ENCODE data around the gene PLEKHG7.
"Not testable (repeated sequence)": the region's sequence is repeated elsewhere in the genome, so short reads cannot be mapped to it uniquely, and the experiment has no call there.

PLEKHG7 gene

GRCh38 chr12:92702754-92703679 lies at the start of gene PLEKHG7:
Gene PLEKHG7 (plus strand): TSS chr12:92702989. CDS start chr12:92706632, 3,643 bp downstream.
- H3K9me3 ChIP-seq (ENCODE audit: control insufficient read depth in 1 of 2, low read length in 2 of 2): no peaks in the 10 kb centered on the region
- peak within 1 kb of the TSS in 1 of 2 donors; percentile 55 for H3K4me3 ChIP-seq (ENCODE audit: low read depth in 1 of 2, low read length in 2 of 2)
- no peaks in the 10 kb centered on the region for H3K36me3 ChIP-seq (ENCODE audit: control insufficient read depth in 1 of 2, insufficient read depth in 2 of 2, low read length in 2 of 2)
- H3K27ac ChIP-seq (ENCODE audit: low read length): peak within 1 kb of the TSS; percentile 84
- H3K27me3 ChIP-seq (ENCODE audit: low read depth, low read length): no peaks in the 10 kb centered on the region
- H3K4me1 ChIP-seq (ENCODE audit: control insufficient read depth in 1 of 2, insufficient read depth in 2 of 2, low read length in 2 of 2): no peaks in the 10 kb centered on the region

GRCh38 chr12:92654256-92654655 lies 48.5 kb upstream of the PLEKHG7 start:
- H3K27ac ChIP-seq (ENCODE audit: low read length); H3K4me1 ChIP-seq (ENCODE audit: control insufficient read depth in 1 of 2, insufficient read depth in 2 of 2, low read length in 2 of 2); H3K4me3 ChIP-seq (ENCODE audit: low read depth in 1 of 2, low read length in 2 of 2); H3K27me3 ChIP-seq (ENCODE audit: low read depth, low read length); H3K36me3 ChIP-seq (ENCODE audit: control insufficient read depth in 1 of 2, insufficient read depth in 2 of 2, low read length in 2 of 2); H3K9me3 ChIP-seq (ENCODE audit: control insufficient read depth in 1 of 2, low read length in 2 of 2): not testable (repeated sequence)

- H3K27ac ChIP-seq (ENCODE audit: low read length): no peak overlapping the region
- no peaks in the 10 kb centered on the region for H3K36me3 ChIP-seq (ENCODE audit: control insufficient read depth in 1 of 2, insufficient read depth in 2 of 2, low read length in 2 of 2)
- H3K4me3 ChIP-seq (ENCODE audit: low read depth in 1 of 2, low read length in 2 of 2): no peak overlapping the region
- H3K27me3 ChIP-seq (ENCODE audit: low read depth, low read length): no peaks in the 10 kb centered on the region
- no peaks in the 10 kb centered on the region for H3K9me3 ChIP-seq (ENCODE audit: control insufficient read depth in 1 of 2, low read length in 2 of 2)
- H3K4me1 ChIP-seq (ENCODE audit: control insufficient read depth in 1 of 2, insufficient read depth in 2 of 2, low read length in 2 of 2): no peaks in the 10 kb centered on the region
Observed at GRCh38 chr12:92654929-92655328, 47.9 kb upstream of the PLEKHG7 start.

- Histone ChIP-seq H3K27me3 (ENCODE audit: low read depth, low read length) (no peaks in the 10 kb centered on the region), H3K27ac (ENCODE audit: low read length) (no peak overlapping the region), H3K9me3 (ENCODE audit: control insufficient read depth in 1 of 2, low read length in 2 of 2) (no peaks in the 10 kb centered on the region), H3K36me3 (ENCODE audit: control insufficient read depth in 1 of 2, insufficient read depth in 2 of 2, low read length in 2 of 2) (no peaks in the 10 kb centered on the region), H3K4me3 (ENCODE audit: low read depth in 1 of 2, low read length in 2 of 2) (no peak overlapping the region), H3K4me1 (ENCODE audit: control insufficient read depth in 1 of 2, insufficient read depth in 2 of 2, low read length in 2 of 2) (no peaks in the 10 kb centered on the region)
Observed at GRCh38 chr12:92656911-92657310, 45.9 kb upstream of the PLEKHG7 start.

- Histone ChIP-seq H3K36me3 (ENCODE audit: control insufficient read depth in 1 of 2, insufficient read depth in 2 of 2, low read length in 2 of 2) (no peaks in the 10 kb centered on the region), H3K27me3 (ENCODE audit: low read depth, low read length) (no peaks in the 10 kb centered on the region), H3K4me1 (ENCODE audit: control insufficient read depth in 1 of 2, insufficient read depth in 2 of 2, low read length in 2 of 2) (no peaks in the 10 kb centered on the region), H3K9me3 (ENCODE audit: control insufficient read depth in 1 of 2, low read length in 2 of 2) (no peaks in the 10 kb centered on the region), H3K4me3 (ENCODE audit: low read depth in 1 of 2, low read length in 2 of 2) (no peak overlapping the region), H3K27ac (ENCODE audit: low read length) (no peak overlapping the region)
Observed at GRCh38 chr12:92657770-92658169, 45.0 kb upstream of the PLEKHG7 start.

GRCh38 chr12:92658611-92659010 lies 44.2 kb upstream of the PLEKHG7 start:
- no peaks in the 10 kb centered on the region for H3K4me1 ChIP-seq (ENCODE audit: control insufficient read depth in 1 of 2, insufficient read depth in 2 of 2, low read length in 2 of 2)
- H3K27me3 ChIP-seq (ENCODE audit: low read depth, low read length): no peaks in the 10 kb centered on the region
- no peak overlapping the region for H3K4me3 ChIP-seq (ENCODE audit: low read depth in 1 of 2, low read length in 2 of 2)
- H3K27ac ChIP-seq (ENCODE audit: low read length): no peak overlapping the region
- no peaks in the 10 kb centered on the region for H3K9me3 ChIP-seq (ENCODE audit: control insufficient read depth in 1 of 2, low read length in 2 of 2)
- no peaks in the 10 kb centered on the region for H3K36me3 ChIP-seq (ENCODE audit: control insufficient read depth in 1 of 2, insufficient read depth in 2 of 2, low read length in 2 of 2)

- H3K9me3 ChIP-seq (ENCODE audit: control insufficient read depth in 1 of 2, low read length in 2 of 2): no peaks in the 10 kb centered on the region
- no peaks in the 10 kb centered on the region for H3K36me3 ChIP-seq (ENCODE audit: control insufficient read depth in 1 of 2, insufficient read depth in 2 of 2, low read length in 2 of 2)
Observed at GRCh38 chr12:92661269-92661668, 41.5 kb upstream of the PLEKHG7 start.

GRCh38 chr12:92665496-92665895 lies 37.3 kb upstream of the PLEKHG7 start:
- Histone ChIP-seq H3K27ac (ENCODE audit: low read length) (no peak overlapping the region), H3K4me3 (ENCODE audit: low read depth in 1 of 2, low read length in 2 of 2) (no peak overlapping the region), H3K36me3 (ENCODE audit: control insufficient read depth in 1 of 2, insufficient read depth in 2 of 2, low read length in 2 of 2) (no peaks in the 10 kb centered on the region), H3K9me3 (ENCODE audit: control insufficient read depth in 1 of 2, low read length in 2 of 2) (no peaks in the 10 kb centered on the region), H3K4me1 (ENCODE audit: control insufficient read depth in 1 of 2, insufficient read depth in 2 of 2, low read length in 2 of 2) (no peaks in the 10 kb centered on the region), H3K27me3 (ENCODE audit: low read depth, low read length) (no peaks in the 10 kb centered on the region)

More at GRCh38 chr12:92661269-92661668, 41.5 kb upstream of the PLEKHG7 start:
- H3K4me3 ChIP-seq (ENCODE audit: low read depth in 1 of 2, low read length in 2 of 2): no peak overlapping the region
- no peaks in the 10 kb centered on the region for H3K27me3 ChIP-seq (ENCODE audit: low read depth, low read length)
- H3K27ac ChIP-seq (ENCODE audit: low read length): no peak overlapping the region
- H3K4me1 ChIP-seq (ENCODE audit: control insufficient read depth in 1 of 2, insufficient read depth in 2 of 2, low read length in 2 of 2): no peaks in the 10 kb centered on the region

GRCh38 chr12:92668739-92669138 lies 34.0 kb upstream of the PLEKHG7 start:
- no peaks in the 10 kb centered on the region for H3K9me3 ChIP-seq (ENCODE audit: control insufficient read depth in 1 of 2, low read length in 2 of 2)
- H3K4me1 ChIP-seq (ENCODE audit: control insufficient read depth in 1 of 2, insufficient read depth in 2 of 2, low read length in 2 of 2): no peaks in the 10 kb centered on the region
- H3K27me3 ChIP-seq (ENCODE audit: low read depth, low read length): no peaks in the 10 kb centered on the region
- no peaks in the 10 kb centered on the region for H3K36me3 ChIP-seq (ENCODE audit: control insufficient read depth in 1 of 2, insufficient read depth in 2 of 2, low read length in 2 of 2)
- H3K27ac ChIP-seq (ENCODE audit: low read length): no peak overlapping the region
- H3K4me3 ChIP-seq (ENCODE audit: low read depth in 1 of 2, low read length in 2 of 2): no peak overlapping the region

GRCh38 chr12:92671524-92671923 lies 31.3 kb upstream of the PLEKHG7 start:
- not testable (repeated sequence) for H3K4me1 ChIP-seq (ENCODE audit: control insufficient read depth in 1 of 2, insufficient read depth in 2 of 2, low read length in 2 of 2)

GRCh38 chr12:92673756-92674155 lies 29.0 kb upstream of the PLEKHG7 start:
- Histone ChIP-seq H3K9me3 (ENCODE audit: control insufficient read depth in 1 of 2, low read length in 2 of 2) (no peaks in the 10 kb centered on the region), H3K4me3 (ENCODE audit: low read depth in 1 of 2, low read length in 2 of 2) (no peak overlapping the region), H3K4me1 (ENCODE audit: control insufficient read depth in 1 of 2, insufficient read depth in 2 of 2, low read length in 2 of 2) (no peaks in the 10 kb centered on the region), H3K36me3 (ENCODE audit: control insufficient read depth in 1 of 2, insufficient read depth in 2 of 2, low read length in 2 of 2) (no peaks in the 10 kb centered on the region), H3K27me3 (ENCODE audit: low read depth, low read length) (no peaks in the 10 kb centered on the region), H3K27ac (ENCODE audit: low read length) (no peak overlapping the region)

More at GRCh38 chr12:92671524-92671923, 31.3 kb upstream of the PLEKHG7 start:
- H3K4me3 ChIP-seq (ENCODE audit: low read depth in 1 of 2, low read length in 2 of 2); H3K27ac ChIP-seq (ENCODE audit: low read length); H3K36me3 ChIP-seq (ENCODE audit: control insufficient read depth in 1 of 2, insufficient read depth in 2 of 2, low read length in 2 of 2); H3K27me3 ChIP-seq (ENCODE audit: low read depth, low read length); H3K9me3 ChIP-seq (ENCODE audit: control insufficient read depth in 1 of 2, low read length in 2 of 2): not testable (repeated sequence)

- Histone ChIP-seq H3K36me3 (ENCODE audit: control insufficient read depth in 1 of 2, insufficient read depth in 2 of 2, low read length in 2 of 2) (no peaks in the 10 kb centered on the region), H3K9me3 (ENCODE audit: control insufficient read depth in 1 of 2, low read length in 2 of 2) (no peaks in the 10 kb centered on the region), H3K4me3 (ENCODE audit: low read depth in 1 of 2, low read length in 2 of 2) (no peak overlapping the region), H3K4me1 (ENCODE audit: control insufficient read depth in 1 of 2, insufficient read depth in 2 of 2, low read length in 2 of 2) (no peaks in the 10 kb centered on the region), H3K27me3 (ENCODE audit: low read depth, low read length) (no peaks in the 10 kb centered on the region), H3K27ac (ENCODE audit: low read length) (no peak overlapping the region)
Observed at GRCh38 chr12:92674500-92674899, 28.3 kb upstream of the PLEKHG7 start.

Data from muscle layer of duodenum (tissue), 2 donors.